Pons (tissue), 1 donor: ENCODE data around the gene ZNF616.

ENCODE experiments used
- DNase-seq: peaks from one replicate; pipeline ENCODE4 v3.0.0-alpha.2; 2016; ENCODE audit warnings: low spot score

The ZNF616 gene

DNA sequence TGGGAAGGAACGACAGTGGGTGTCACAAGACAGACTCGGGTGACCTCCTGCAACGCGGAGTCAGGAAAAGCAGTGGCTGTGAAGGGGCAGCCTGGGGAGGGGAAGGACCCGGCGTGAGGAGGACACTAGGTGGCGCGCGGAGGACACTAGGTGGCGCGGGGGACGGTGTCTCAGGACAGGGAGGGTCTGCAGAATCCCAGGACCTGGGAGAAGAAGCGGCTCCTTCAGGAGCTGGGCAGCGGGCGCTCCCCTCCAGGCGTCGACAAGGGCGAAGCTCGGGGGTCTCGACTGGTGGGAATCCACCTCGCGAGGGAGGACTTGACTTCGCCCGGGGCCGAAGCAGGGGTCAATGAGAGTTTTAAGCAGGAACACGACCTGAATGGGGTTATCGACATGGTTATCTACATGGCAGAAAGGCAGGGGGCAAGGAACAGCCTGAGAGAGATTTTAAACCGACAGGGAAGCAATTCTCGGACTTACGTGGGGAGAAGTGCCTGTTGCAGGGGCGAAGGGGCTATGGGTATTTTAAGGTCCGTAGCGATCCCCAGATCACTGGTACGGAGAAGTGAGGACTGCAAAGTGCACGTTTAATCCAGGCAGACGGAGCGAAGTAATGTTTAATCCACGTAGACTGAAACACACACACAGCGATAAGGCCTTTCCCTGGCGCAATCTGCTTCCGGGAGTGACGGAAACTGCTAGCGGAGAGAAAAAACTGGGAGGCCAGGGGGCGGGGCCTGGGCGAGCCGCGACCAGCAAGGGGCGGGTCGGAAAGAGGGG lies at the start of gene ZNF616:
ZNF616 (minus strand) TSS at position 687 of the 780 bp plus-strand sequence. CDS start 9,426 bp downstream, outside the sequence.
- peak; percentile 94 for DNase-seq

DNA sequence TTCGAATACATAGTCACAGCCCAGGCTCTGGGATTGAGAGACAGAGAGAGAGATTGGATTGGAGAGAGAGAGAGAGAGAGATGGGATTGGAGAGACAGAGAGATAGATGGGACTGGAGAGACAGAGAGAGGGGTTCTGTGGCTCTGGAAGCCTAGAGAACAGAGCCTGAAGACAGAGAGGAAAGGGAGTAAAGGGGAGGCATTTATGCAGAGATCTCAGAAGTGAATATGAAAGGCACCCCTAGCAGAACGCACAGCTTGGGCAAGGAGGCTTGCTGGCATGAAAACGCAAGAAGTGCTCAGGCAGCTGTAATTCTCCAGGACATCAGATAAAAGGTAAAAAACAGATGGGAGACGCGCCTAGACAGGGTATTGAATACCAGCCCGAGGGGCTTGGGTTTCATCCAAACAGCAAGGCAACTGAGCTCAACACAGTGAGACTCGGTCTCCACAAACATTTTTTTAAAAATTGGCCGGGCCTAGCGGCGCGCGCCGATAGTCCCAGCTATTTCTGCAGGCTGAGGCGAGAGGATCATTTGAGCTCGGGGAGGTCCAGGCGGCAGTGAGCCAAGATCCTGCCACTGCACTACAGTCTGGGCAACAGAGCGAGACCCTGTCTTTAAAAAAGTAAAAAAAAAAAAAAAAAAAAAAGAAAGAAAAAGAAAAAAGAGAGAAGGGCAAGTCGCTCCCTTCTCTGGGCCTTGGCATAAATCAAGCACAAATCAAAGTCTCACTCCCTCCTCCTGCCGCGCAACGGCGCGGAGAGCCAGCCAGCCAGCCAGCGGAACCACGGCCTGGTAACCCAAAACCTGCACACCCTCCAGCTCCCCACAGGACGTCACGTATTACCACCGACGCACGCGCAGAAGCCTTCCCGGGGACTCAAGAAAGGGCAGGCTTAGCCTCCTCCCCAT lies 49.3 kb upstream of the ZNF616 start:
- no peak for DNase-seq

DNA sequence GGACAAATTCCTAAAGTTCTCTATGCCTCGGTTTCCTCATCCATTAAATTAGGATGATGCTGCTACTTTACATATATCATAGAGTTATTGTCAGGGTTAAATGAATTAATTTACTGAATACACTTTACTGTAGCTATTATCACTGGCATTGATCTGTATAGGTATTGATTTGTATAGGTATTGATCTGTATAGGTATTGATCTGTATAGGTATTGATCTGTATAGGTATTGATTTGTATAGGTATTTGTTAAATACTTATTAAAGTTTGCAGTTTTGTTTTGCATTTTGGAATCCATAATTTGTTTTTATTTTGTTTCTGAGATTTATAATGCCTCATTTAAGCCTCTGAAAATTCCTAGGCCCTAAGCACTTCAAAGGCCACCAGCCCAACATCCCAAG lies 47.7 kb upstream of the ZNF616 start:
- DNase-seq = no peak

DNA sequence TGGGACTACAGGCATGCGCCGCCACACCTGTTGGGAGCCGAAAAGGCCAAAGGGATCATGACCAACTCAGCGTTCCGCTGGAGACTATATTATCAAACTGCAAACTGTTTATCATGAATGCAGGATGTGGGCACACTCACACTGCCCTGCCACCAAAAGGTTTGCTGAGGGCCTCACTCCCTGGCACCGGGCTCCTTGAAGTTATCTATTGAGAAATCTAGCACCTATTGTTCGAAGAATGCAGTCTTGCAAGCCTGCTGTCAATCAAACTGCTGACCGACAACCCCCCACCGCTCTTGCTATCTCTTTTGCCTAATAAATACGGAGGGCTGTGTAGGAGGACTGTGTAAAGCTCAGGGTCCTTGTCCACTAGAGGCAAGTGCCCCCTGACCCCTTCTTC lies 36.8 kb upstream of the ZNF616 start:
- DNase-seq = no peak

GRCh38 chr19:52172347-52172746 lies 32.6 kb upstream of the ZNF616 start:
- DNase-seq = no peak

DNA sequence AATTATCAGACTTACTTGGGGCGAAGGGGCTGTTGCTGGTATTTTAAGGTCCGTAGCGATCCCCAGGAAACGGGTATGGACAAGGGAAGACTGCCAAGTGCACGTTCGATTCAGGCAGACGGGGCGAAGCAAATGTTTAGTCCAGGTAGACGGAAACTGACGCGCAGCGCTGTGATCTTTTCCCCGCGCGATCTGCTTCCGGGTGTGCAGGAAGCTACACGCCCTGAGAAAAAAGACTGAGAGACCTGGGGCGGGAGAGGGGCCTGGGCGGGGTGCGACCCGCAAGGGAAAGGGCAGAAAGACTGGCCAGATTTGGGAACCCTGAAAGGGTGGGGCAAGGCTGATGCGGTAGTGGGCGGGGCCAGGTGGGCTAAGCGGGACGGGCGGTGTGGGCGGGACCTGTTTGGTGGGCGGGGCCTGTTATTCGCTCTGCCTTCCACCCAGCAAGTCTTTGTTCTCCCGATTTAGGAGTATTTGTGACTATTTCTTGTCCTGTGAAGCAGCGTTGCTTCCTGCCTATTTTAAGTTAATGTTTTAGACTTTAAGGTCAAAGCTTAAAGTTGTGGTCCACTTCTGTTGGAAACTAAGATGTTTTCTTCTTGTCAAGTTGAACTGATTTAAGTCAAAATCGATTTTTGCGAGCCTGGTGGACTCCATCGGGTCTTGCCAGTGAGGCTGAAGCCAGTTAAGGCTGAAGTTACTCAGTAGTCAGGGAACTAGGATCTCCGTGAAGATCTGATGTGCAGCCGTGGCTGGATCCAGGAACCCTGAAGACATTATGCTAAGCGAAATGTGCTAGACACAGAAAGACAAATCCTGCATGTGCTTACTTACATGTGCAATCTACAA lies 31.8 kb upstream of the ZNF616 start, which contains the start of gene ZNF836:
ZNF836 (minus strand) TSS at position 301 of the 849 bp plus-strand sequence. CDS start 3,549 bp downstream, outside the sequence.
- peak; percentile 73 for DNase-seq

DNA sequence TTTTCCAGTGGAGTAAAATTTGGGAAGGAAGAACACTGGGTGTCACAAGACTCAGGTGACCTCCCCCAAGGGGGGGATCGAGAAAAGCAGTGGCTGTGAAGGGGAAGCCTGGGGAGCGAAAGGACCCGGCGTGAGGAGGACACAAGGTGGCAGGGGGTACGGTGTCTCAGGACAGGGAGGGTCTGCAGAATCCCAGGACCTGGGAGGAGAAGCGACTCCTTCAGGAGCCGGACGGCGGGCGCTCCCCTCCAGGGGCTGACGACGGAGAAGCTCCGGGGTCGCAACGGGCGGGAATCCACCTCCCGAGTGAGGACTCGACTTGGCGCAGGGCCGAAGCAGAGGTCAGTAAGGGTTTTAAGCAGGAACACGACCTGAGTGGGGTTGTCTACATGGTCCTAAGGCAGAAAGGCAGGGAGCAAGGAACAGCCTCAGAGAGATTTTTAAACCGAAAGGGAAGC lies 31.2 kb upstream of the ZNF616 start:
- no peak for DNase-seq

GRCh38 chr19:52170304-52170703 lies 30.6 kb upstream of the ZNF616 start:
- DNase-seq = no peak

DNA sequence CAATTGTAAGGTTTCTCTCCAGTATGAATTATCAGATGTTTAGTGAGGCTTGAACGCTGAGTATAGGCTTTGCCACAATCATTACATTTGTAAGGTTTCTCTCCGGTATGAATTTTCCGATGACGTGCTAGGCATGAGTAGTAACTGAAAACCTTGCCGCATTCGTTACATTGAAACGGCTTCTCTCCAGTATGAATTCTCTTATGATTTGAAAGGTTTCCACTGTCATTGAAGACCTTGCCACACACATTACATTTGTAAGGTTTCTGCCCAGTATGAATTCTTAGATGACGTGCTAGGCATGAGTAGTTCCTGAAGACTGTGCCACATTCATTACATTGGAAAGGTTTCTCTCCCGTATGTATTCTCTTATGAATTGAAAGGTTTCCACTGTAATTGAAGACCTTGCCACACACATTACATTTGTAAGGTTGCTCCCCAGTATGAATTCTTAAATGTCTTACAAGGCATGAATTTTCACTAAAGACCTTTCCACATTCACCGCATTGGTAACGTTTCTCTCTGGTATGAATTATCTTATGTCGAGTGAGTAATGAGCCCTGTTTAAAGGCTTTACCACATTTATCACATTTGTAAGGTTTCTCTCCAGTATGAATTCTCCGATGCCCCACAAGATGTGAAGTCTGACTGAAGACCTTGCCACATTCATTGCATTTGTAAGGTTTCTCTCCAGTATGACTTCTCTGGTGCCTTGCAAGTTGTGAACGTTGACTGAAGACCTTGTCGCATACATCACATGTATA lies 16.0 kb upstream of the ZNF616 start:
- DNase-seq = no peak

DNA sequence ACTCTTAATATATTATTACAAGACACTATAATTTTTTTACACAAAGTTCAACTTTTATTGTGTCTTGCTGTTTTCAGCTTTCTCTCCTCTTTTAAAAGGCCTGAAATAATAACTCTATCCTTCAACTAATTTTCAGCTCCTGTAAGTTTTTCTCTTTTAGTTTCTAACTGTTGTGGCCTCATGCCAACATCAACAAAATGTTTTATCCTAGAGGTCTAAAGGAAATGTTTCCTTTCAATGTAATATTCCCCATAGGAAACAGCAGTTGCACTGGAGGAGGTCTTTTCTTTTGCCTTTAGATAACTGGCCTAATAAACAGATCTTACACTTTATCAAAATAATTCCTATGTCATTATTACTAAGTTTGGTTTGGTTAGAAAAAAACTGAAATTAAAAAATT lies 8.5 kb upstream of the ZNF616 start:
- DNase-seq = no peak

DNA sequence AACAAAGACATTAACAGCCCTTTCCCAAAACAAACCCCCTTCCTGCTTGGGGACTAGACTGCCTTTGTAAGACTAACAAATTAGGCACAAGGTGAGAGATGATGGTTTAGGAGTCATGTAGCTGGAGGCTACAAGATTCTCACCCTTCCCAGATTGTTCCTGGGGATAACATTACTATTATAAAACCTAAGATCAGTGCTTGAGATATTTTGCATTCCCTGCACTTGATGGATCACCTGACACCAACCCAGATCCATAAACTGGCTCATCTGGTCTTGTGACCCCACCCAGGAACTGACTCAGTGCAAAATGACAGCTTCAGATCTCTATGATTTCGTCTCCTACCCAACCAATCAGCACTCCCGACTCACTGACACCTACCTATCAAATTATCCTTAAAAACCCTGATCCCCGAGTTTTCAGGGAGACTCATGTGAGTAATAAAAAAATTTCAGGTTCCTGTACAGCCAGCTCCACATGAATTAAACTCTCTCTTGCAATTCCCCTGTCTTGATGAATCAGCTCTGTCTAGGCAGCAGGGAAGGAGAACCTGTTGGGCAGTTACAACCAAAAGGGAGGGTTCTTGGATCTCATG lies 2.4 kb upstream of the ZNF616 start:
- no peak for DNase-seq

DNA sequence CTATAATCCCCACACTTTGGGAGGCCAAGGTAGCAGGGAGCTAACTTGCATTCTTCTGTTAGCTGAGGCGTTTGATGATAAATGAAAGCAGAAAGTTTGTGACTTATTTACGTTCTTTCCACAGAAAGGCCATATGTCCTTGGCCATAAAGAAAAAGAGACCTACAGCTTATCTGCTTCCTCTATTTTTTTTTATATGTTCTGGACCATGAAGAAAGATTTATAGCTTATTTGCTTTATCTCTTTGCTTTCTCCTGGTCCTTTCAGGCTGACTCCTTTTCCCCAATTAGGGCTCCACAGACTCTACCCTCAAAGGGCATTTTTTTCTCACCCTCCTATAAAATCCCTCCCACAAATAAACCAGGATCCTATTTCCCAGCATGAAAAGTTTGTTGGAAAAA lies 1.5 kb upstream of the ZNF616 start:
- DNase-seq = no peak

DNA sequence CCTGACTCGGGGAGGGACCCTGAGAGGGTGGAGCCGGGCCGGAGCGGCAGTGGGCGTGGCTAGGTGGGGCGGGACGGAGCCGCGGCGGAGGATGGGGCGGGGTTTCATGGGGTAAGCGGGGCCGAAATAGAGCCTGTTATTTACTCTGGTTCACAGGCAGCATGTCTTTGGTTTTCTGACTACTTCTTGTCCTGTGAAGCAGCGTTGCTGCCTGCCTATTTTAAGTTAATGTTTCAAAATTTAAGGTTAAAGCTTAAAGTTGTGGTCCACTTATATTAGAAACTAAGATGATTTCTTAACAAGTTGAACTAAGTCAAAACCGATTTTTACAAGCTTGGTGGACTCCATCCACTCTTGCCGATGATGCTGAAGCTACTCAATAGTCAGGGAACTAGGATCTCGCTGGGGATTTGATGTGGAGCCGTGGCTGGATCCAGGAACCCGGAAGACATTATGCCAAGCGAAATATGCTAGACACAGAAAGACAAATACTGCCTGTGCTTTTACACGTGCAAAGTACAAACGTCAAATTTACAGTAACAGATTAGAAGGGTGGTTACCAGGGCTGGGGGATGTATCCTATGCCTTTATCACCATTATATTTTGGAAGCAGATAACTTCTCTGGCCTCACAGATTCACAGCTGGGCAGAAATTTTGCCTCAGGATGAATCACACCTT lies 433 bp upstream of the ZNF616 start:
- no peak for DNase-seq

DNA sequence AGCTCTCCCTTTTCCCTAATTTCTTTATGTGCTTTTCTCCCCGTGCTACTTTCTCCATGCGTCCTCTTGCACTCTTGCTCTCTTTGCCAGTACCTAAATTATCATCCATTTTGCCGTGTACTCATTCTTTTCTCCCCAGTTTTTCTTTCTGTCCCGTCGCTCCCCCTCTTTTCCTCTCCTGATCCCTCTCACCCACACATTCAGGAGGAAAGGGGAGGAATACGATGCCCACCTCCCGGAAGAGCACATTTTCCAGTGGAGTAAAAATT lies 821 bp downstream of the ZNF616 start:
- no peak for DNase-seq

GRCh38 chr19:52138278-52138982 lies 1.3 kb downstream of the ZNF616 start:
- DNase-seq = peak; percentile 11

DNA sequence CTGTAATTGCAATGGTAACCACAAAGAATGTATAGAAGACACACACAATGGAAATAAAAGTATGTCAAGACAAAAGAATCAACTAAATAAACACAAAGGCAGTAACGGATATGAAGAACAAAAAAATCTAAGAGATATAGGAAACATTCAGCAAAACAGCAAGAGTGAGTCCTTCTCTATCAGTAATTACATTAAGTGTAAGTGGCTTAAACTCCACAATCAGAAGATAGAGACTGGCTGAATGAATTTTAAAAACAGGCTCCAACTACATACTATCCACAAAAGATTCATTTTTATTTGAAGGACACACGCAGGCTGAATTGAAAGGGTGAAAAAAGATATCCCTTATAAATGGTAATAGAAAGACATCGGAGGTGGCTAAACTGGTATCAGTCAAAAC lies 19.5 kb downstream of the ZNF616 start:
- no peak for DNase-seq

DNA sequence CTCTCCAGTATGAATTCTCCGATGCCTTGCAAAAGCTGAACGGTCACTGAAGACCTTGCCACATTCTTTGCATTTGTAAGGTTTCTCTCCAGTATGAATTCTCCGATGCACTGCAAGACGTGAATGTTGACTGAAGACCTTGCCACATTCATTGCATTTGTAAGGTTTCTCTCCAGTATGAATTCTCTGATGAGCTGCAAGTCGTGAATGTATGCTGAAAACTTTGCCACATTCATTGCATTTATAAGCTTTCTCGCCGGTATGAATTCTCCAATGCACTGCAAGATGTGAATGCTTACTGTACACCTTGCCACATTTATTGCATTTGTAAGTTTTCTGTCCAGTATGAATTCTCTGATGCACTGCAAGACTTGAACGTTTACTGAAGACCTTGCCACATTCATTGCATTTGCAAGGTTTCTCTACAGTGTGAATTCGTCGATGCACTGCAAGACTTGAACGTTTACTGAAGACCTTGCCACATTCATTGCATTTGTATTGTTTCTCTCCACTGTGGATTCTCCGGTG lies 24.1 kb downstream of the ZNF616 start:
- no peak for DNase-seq

- DNase-seq = no peak
Measured at GRCh38 chr19:52114691-52115090, 25.0 kb downstream of the ZNF616 start.

DNA sequence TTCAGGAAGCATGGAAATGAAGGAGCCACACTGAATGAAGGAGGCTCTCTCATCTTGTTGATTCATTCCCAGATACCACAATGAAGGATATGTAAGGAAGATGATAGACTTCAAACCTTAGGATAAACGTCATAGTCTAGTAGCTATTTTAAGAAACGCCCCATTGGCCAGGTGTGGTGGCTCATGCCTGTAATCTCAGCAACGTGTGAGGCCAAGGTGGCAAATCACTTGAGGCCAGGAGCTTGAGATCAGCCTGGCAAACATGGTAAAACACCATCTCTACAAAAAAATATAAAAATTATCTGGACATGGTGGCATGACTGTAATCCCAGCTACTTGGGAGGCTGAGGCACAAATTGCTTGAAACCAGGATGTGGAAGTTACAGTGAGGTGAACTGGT lies 27.1 kb downstream of the ZNF616 start:
- no peak for DNase-seq

GRCh38 chr19:52110780-52111179 lies 29.0 kb downstream of the ZNF616 start:
- no peak for DNase-seq
